GM19463 (cell line): ENCODE results near the gene FBXO41.
"Not testable (repeated sequence)": the region's sequence is repeated elsewhere in the genome, so short reads cannot be mapped to it uniquely, and the experiment has no call there.

ENCODE experiments used
- ATAC-seq: cut with Tn5 transposase; IDR thresholded peaks from one replicate; pipeline ENCODE4 v1.9.1; 2021; ENCODE audit warnings: mild to moderate bottlenecking, moderate library complexity; ENCODE audit not compliant: unreplicated experiment

FBXO41 gene

DNA sequence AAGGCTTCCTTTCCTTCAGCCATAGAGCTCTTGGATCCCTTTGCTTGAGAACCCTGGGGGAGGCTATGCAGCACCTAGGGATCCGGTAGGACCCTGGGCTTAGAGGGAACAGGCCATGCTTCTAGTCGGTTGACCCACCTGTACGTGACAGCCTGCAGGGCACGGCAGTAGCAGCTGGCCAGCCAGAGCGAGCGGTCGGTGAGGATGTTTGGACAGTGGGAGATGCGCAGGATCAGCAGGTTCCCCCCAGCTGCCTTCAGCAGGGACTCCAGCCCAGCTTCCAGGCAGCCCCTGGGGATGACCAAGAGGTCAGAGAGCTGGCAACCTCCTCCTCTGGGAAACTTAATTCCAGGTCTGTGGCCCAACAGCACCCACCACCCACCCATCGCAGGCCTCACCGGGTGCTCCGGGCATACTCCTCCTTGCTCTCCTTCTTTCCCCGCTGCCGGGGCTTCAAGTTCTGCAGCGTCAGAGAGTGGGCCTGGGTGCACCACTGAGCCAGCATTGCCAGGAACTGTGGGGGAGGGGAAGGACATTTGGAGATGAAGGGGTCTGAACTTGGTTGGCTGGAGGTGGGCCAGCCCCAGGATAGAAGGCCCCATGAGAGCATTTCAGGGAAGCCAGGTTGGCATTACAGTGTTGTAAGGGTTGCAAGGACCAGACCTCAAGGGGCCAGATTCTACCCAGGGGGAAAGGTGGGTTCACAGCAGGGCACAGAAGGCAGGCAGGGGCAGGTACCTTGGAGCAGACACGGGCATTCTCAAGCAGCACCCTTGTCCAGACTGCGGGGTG lies 20.5 kb downstream of the FBXO41 start:
- no peak for ATAC-seq

DNA sequence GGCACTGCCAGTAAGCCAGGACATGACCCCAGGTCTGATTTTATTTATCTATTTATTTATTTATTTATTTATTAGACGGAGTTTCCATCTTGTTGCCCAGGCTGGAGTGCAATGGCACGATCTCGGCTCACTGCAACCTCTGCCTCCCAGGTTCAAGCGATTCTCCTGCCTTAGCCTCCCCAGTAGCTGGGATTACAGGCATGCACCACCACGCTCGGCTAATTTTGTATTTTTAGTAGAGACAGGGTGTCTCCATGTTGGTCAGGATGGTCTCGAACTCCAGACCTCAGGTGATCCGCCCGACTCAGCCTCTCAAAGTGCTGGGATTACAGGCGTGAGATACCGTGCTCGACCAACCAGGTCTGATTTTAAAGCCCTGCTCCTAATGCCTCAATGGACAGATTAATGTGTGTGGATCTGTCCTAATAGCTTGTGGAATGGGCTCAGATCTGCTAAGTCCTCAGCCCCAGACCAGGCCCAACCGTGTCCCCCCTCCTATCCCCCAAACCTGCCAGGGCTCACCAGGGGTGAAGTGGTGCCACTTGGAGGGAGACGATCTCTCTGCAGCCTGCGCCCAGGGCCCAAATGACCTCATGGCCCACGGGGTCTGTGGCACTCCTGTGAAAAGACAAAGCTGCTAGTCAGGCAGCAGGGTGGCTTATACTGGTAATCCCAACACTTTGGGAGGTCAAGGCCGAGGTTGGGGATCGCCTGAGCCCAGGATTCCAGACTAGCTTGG lies 21.4 kb downstream of the FBXO41 start:
- ATAC-seq = not testable (repeated sequence)

DNA sequence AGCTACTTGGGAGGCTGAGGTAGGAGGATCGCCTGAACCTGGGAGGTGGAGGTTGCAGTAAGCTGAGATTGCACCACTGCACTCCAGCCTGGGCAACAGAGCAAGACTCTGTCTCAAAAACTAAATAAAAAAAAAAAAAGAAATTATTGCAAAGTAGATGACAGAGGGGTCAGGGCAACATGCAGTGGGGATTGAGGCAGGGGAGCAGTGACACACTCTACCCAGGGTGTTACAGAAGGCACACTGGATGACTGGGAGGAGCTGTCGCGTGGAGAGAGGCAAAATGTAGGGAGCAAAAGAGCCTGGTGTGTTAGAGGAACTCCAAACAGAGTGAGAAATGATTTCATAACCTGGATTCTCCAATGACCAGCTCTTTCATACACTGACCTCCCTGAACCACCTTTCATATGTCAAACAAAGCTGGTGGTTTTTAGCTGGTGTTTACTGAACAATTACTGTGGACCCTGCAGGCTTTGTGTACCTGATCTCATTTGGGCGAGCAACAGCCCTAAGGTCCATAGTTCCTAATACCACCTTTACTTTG lies 22.1 kb downstream of the FBXO41 start:
- no peak for ATAC-seq

DNA sequence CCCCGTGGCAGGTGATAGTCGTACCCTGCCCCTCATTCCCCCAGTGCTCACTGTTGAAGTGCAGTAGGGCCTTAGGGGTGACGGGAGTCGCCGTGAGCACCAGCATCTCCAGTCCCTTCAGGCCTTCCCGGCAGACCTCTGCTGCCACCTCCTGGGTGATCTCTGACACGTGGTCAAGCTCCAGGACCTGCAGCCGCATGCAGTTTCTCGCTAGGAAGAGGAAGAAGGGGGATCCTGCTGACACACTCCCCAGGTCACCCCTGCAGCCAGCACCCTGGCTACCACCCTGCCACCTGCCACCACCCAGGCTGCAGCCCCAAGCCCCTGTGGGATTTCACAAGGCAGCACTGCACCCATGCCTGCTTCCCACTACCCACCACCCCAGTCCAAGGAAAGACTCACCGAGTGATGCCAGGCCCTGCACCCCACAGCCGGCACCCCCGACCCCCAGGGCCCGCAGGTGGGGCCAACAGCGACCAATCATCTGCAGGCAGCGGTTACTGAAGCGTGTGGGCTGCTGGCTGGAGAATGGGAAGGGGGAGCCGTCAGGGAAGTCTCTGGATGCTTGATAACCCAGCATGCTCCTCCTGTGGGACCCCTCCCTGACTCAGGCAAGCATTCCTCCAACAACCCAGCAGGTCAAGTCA lies 23.8 kb downstream of the FBXO41 start:
- no peak for ATAC-seq

DNA sequence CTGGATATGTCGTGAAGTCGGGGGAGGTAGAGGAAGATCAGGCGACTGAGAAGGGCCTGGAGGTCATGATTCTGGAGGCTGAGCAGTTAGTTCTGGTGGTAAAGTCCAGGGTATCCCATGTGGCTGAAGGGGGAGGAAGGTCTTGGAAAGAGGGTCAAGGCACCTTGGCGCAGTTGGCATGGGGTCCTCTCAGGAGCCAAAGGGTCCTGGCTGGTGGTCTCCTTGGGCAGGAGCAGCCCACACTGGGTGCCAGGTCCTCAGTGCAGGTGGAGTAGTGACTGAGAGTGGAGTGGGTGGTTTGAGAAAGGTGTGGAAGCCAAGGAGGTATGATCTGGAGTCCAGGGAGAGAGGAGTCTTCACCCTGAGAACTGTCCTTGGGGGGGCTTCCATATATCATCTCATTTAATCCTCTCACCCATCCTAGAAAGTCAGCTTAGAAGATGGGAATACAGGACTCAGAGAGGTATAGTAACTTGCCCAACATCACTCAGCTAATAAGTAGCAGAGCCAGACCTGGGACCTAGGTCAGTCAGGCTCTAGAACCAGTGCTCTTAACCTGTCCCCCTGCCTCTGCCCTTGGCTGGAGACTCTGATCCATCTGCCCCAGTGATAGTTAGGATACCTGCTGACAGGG lies 24.5 kb downstream of the FBXO41 start:
- no peak for ATAC-seq

DNA sequence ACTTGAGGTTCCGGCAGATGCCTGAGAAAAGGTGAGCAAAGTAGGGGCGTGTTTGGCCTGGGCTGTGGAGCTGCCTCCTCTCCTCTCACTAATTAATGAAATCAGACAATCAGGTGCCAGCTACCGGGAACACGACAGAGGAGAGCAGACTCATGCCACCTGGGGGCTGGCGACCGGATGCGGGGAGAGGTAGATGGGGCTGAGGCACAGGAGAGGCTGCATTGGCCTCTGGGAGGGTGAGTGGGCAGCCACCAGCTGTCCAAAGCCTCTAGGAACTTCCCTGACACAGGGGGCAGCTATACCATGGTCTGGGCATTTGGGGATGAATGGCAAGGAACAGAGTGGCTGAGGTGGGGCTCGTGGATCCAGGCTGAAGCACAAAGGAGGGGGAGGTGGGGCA lies 25.0 kb downstream of the FBXO41 start:
- ATAC-seq = no peak

DNA sequence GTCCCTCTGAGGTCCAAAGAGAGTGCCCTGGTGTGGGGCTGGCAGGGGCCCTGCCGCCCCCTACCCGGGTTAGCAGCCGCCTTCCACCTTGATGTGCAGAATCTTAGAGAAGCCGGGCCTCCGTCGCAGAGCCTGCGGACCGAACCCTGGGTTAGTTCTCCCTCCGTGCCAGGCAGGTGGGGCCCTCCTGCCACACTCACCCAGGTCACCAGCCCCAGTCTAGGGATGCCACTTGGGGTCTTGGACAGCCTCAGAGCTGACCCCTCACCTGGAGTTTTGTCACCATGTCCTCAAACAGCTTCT lies 25.4 kb downstream of the FBXO41 start:
- ATAC-seq = no peak

DNA sequence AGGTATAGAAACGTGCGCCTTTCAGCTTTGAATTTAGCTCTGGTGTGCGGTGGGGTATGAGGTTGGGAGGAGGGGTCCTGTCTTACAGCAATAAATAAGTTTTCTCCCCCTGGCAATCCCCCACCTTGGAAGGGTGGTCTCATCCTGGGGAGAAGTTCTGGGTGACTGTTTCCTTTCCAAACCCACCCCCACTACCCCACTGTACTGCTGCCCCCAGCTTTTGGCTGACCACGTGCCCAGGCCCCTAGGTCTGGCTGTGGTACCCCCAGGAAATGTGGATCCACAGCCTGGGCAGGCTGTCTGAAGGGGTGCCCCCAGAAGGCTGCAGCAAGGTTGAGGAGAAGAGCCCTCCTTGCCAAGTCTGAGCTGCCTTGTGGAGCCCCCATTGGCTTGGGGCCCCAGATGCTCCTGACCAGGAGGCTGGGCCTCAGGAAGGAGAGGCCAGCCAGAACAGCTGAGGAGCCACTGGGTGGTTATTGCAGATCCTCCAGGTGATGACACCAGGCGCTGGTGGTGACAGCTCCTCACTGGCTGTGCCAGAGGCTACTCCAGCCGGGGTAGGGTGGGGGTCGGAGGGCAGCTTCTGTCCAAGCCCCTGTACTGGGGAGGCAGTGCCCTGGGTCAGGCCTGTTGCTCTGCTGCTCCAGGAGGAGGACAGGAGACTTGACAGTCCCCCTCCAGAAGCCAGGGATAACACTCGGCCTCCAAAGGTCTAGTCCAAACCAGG lies 25.9 kb downstream of the FBXO41 start:
- no peak for ATAC-seq

DNA sequence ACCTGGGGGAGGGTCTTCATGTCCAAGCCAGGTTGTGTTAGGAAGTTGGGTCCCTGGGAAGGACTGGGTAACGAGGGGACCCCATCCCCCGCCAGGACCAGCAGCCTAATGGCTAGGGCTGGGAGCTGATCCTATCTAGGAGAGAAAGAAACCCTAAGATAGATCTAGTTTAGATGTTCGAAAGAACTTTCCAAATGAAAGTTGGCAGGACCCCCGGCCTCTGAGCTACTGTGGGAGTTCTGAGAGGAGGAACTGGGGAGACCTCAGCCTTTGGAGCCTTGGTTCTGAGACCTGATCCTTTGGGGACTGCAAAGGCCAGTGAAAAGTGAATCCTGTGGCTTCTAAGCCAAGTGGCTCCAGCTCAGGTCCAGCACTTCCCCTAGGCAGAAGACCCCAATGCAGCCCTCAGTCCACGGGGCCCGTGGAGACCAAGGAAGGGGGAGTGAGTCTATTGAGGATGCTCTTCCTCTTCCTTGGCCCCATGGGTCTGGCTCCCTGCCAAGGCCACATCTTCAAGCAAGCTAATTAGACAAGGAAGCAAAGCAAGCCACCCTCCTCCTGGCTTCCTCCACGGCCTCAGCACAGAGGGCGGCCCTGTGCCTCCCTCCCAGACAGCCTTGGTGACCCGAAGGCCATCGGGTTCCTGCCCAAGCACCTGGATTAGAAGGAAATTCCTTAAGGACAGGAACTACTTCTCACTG lies 26.7 kb downstream of the FBXO41 start:
- ATAC-seq = no peak

DNA sequence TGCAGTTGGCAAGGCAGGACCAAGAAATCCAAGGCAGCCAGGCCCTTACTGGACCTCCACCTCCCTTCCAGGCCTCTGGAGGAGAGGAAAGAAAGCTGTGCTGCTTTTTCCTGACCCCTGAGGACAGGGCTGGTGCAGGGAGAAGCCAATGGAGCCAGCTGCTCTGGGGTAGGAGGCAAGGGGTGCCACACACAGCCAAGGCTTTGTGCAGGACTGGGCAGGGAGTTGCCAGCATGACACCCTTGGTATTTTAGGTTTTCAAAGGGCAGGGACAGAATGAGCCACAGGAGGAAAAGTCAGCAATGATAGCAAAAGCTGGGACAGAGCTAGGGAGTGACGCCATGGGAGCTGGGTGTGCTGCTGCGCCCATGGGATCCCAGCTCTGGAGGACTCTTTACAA lies 27.3 kb downstream of the FBXO41 start:
- ATAC-seq = no peak

DNA sequence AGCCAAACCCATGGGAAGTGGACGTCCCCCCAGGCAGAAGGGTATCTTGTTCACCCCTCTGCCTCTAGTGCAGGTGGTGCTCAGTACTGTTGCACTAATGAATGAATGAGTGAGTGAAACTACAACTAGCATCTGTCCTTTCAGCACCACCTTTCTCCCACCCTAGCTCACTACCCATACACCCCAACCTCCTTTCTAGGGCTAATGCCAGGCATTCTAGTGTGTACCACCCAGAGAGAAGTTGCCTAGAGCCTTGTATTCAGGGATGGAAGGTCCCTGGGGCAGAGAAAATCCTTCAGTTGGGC lies 27.7 kb downstream of the FBXO41 start:
- no peak for ATAC-seq

DNA sequence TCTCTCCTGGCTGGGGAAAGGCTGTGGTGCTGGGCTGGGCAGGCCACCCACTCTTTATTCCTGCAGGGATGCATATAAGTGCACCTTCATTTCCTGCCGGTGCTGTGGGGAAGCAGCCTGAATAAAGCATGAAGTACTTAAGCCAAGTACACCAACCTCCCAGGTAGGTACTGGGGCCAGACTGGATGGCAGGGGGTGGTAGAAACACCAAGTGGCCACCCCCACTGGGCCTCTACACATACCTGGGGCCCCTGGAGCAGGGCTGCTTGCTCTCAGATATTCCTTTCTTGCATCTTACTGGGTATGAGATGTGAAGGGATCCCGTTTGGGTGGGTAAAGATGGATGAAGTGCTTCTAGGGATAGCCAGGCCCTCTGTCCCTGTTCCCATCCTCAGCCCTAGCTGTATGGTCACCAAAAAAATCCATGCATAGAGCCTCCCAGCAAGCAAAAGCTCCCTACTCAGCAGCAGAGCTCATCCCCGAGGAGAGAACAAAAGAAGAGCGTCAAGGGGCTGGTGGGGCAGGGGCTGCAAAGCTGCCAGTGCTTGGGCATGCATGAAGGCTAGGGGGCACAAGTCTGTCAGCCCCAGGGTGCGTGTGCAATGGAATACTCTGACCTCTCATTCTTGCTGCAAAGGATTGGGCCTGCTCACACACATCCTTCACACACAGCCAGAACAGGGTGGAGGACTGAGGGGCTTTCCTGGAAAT lies 28.2 kb downstream of the FBXO41 start:
- no peak for ATAC-seq

DNA sequence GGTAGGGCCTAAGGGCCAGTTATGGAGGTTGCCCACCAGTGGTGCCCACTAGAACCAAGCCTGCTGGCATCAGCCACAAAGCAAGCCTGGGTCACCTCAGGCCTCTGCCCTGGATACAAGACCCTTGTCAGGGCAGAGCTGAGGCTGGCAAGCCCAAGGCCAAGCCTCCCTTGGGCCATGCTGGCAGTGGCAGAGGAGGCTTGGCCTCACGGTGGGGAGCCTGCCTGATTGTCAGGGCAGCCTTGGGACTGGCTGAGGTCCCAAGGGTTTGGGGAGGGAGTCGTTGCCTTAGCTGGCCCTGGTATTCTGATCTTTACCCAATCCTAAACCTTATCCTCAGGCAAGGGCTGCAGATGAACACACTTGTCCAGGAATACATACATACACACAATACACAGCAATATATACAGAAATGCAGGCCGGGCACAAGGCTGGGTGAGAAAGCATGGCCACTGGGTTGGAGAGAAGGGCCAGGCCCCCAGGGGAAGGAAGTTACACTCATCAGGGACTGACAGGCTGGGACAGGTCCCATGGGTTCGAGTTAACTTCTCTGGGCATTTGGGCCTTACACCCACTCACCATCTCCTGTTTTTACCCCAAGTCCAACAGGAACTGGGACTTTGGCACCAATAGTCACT lies 29.2 kb downstream of the FBXO41 start:
- no peak for ATAC-seq

DNA sequence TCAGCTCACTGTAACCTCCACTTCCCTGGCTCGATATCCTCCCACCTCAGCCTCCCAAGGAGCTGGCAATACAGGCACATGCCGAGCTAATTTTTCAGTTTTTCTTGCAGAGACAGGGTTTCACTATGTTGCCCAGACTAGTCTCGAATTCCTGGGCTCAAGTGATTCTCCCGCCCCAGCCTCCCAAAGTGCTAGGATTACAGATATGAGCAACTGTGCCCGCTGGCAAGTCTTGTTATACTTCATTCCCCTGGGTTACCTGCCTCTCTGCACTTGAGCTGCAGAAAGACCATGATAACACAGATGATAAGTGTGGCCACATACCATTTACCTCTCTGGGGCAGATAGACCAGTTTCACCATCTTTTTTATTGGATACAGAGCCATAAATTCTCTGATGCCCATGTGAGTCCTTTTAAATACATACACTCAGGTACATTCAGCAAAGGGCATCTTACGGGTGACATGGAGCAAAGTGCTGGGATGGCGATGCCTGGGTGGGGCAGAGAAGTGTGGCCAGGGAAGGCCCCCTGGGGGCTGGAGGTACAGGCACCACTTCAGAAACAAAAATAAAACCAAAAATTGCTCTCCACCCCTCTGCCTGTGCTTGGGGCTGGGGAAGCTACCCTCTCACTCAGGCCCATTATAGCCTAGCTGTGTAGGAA lies 29.8 kb downstream of the FBXO41 start:
- no peak for ATAC-seq

DNA sequence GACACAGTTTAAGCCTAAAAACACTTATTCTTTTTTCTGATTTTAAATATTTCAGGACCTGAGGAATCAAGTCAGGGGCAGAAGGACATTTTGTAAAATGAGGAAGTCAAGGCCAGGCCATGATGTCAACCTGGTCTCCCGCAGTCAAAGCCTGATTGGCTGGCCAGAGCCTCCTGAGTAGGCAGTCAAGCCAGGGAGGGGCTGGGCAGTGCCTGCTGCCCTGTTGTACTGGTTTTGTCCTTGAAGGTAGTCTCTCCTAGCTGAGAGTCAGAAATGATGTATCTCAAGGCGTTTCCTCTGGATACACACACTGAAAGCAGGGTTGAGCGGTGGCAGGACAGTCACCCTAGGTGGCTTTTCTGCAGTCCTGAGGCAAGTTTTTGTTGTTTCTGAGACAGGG lies 30.4 kb downstream of the FBXO41 start:
- ATAC-seq = no peak

DNA sequence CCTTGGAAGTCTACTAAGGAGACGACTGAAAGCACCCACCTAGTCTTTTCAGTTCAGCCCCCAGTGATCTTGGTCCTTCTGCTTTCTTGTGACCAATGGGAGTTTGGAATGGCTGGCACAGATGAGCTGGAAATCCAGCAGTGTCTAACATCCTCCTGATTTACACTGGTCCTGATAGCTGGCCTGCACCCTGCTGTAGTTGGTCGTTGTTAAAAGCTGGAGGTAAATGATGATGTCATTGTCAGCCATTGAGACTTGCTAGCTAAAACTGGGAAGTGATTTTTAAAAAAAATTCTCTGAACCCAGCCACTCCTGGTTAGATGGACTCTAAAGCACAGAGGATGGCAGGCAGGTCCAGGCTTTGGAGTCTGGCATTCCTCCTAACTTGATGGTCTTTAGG lies 30.9 kb downstream of the FBXO41 start:
- ATAC-seq = no peak

DNA sequence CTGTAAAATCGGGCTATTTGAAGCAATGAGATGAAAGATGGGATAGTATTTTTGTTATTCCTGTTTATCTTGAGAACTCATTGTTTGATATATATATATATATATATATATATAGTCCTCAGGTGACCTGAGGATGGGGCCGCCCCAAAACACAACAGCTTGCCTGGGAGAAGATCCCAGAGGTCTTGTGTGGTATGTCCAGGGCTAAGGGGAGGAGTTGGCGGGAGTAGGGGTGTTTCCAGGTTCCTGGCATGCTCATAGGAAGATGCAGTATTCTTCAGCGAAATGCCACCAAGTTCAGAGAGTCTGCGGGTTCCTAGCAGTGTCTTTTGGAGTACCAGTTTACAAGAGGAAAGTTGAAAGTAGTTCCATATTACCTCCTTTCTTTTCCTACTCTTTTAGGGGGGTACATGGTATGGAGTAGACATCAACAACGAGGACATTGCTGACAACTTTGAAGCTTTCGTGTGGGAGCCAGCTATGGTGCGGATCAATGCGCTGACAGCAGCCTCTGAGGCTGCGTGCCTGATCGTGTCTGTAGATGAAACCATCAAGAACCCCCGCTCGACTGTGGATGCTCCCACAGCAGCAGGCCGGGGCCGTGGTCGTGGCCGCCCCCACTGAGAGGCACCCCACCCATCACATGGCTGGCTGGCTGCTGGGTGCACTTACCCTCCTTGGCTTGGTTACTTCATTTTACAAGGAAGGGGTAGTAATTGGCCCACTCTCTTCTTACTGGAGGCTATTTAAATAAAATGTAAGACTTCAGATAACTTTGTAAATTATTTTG lies 31.8 kb downstream of the FBXO41 start:
- no peak for ATAC-seq
